ENCODE results near the gene PRKAG2. TPM values are rescaled to one million over a fixed set of nuclear protein-coding genes. Genes with fewer than 3 reads are reported as not detected.

The PRKAG2 gene
- total RNA-seq, 1 experiment from 2014 or later: 23.9 TPM

GRCh38 chr7:151769188-151769821 lies 107.6 kb downstream of the PRKAG2 start:
- H3K4me3 ChIP-seq (ENCODE audit: low read length): no peak overlapping the region
- H3F3A ChIP-seq (ENCODE audit: low read length, unreplicated experiment): no peaks in the 10 kb centered on the region
- H3K4me2 ChIP-seq (ENCODE audit: low read length): no peak overlapping the region
- no peaks in the 10 kb centered on the region for H4K20me1 ChIP-seq (ENCODE audit: low read length)
- no peaks in the 10 kb centered on the region for H3K4me1 ChIP-seq (ENCODE audit: insufficient read depth, low read length)
- no TSS peak for BruUV-seq (replicated peaks)
- TF ChIP-seq CTCF (conservative IDR thresholded peaks at IDR 0.05; ENCODE audit: low read depth, low read length): no peak
- no peak for TF ChIP-seq EZH2 (IDR thresholded peaks at IDR 0.05; ENCODE audit: low read length, unreplicated experiment)
- no peak for TF ChIP-seq EZH2phosphoT487 (IDR thresholded peaks at IDR 0.05; ENCODE audit: borderline replicate concordance, low read length)
- H3K79me2 ChIP-seq (ENCODE audit: low read length): no peaks in the 10 kb centered on the region
- no peak overlapping the region for H3K27ac ChIP-seq (ENCODE audit: low read length)
- no peaks in the 10 kb centered on the region for H3K9me2 ChIP-seq (replicated peaks; ENCODE audit: low read length)
- DNase-seq (no peak), ATAC-seq (no peak)
- no peaks in the 10 kb centered on the region for H3K27me3 ChIP-seq (ENCODE audit: low read length)
- intact Hi-C loops (cut with micrococcal nuclease): no loop called here
- H3K9me3 ChIP-seq (ENCODE audit: low read length): no peaks in the 10 kb centered on the region
- H2AFZ ChIP-seq (ENCODE audit: low read length): no peak overlapping the region
- H3K36me3 ChIP-seq (ENCODE audit: low read depth, low read length): no peaks in the 10 kb centered on the region
- CTCF ChIA-PET: no interaction called here
- POLR2A ChIA-PET (ENCODE audit: unreplicated experiment): no interaction called here
- no peak overlapping the region for H3K9ac ChIP-seq (ENCODE audit: low read length)

DNA sequence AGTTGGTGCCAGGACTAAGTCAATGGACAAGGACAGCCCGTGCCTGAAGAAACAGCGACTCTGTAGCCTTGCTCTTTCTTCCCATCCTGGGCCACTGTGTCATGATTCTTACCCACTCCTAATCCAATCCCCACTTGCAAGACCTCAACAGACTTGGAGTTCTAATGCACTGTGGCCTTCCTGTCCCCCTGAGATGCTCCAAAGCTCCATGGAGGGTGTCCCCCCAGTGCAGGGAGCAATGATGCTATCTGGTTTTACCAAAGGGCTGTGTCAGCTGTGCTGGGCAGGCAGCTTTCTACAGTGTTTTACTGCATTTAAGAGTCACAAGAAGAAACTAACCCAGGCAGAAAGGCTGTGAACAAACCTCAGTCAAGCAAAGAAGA lies 108.1 kb downstream of the PRKAG2 start:
- Histone ChIP-seq H3K9me3 (ENCODE audit: low read length) (no peaks in the 10 kb centered on the region), H3K4me2 (ENCODE audit: low read length) (no peak overlapping the region), H2AFZ (ENCODE audit: low read length) (no peak overlapping the region), H3K9ac (ENCODE audit: low read length) (no peak overlapping the region), H3K27ac (ENCODE audit: low read length) (no peak overlapping the region), H3K4me1 (ENCODE audit: insufficient read depth, low read length) (no peaks in the 10 kb centered on the region), H3F3A (ENCODE audit: low read length, unreplicated experiment) (no peaks in the 10 kb centered on the region), H3K36me3 (ENCODE audit: low read depth, low read length) (no peaks in the 10 kb centered on the region), H3K79me2 (ENCODE audit: low read length) (no peaks in the 10 kb centered on the region), H4K20me1 (ENCODE audit: low read length) (no peaks in the 10 kb centered on the region), H3K27me3 (ENCODE audit: low read length) (no peaks in the 10 kb centered on the region), H3K4me3 (ENCODE audit: low read length) (no peak overlapping the region), H3K9me2 (replicated peaks; ENCODE audit: low read length) (no peaks in the 10 kb centered on the region)
- ChIA-PET POLR2A (ENCODE audit: unreplicated experiment) (no interaction called here), CTCF (no interaction called here)
- no peak for ATAC-seq
- no peak for DNase-seq
- BruUV-seq (replicated peaks): no TSS peak
- intact Hi-C loops (cut with micrococcal nuclease): no loop called here
- no peak for TF ChIP-seq EZH2 (IDR thresholded peaks at IDR 0.05; ENCODE audit: low read length, unreplicated experiment)
- TF ChIP-seq EZH2phosphoT487 (IDR thresholded peaks at IDR 0.05; ENCODE audit: borderline replicate concordance, low read length): no peak
- no peak for TF ChIP-seq CTCF (conservative IDR thresholded peaks at IDR 0.05; ENCODE audit: low read depth, low read length)

DNA sequence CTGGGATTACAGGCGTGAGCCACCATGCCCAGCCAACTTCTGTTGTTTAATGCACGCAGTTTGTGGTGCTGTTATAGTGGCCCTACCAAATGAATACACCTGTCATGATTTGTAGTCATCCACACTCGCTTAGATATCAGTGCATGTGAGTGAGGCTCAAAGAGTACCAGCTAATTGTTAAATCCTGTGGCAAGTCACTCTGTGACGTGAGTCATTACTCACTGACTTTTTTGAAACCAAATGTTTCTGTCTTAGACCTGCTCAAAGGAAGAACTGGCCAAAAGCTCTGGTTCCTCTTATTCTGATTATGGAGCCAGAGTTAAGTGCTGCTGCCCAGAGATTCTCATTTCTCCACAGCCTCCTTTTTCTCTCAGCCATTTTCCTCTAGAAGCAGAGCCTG lies 109.4 kb downstream of the PRKAG2 start:
- Histone ChIP-seq H2AFZ (ENCODE audit: low read length) (no peak overlapping the region), H3K4me2 (ENCODE audit: low read length) (no peak overlapping the region), H3K9me3 (ENCODE audit: low read length) (no peaks in the 10 kb centered on the region), H3K4me1 (ENCODE audit: insufficient read depth, low read length) (no peaks in the 10 kb centered on the region), H3K27ac (ENCODE audit: low read length) (no peak overlapping the region), H4K20me1 (ENCODE audit: low read length) (no peaks in the 10 kb centered on the region), H3K9ac (ENCODE audit: low read length) (no peak overlapping the region), H3F3A (ENCODE audit: low read length, unreplicated experiment) (no peaks in the 10 kb centered on the region), H3K4me3 (ENCODE audit: low read length) (no peak overlapping the region), H3K27me3 (ENCODE audit: low read length) (no peaks in the 10 kb centered on the region), H3K79me2 (ENCODE audit: low read length) (no peaks in the 10 kb centered on the region), H3K36me3 (ENCODE audit: low read depth, low read length) (no peaks in the 10 kb centered on the region), H3K9me2 (replicated peaks; ENCODE audit: low read length) (no peaks in the 10 kb centered on the region)
- ChIA-PET POLR2A (ENCODE audit: unreplicated experiment) (no interaction called here), CTCF (interaction anchor here (0.7 kb wide), 1 partner anchor 165 kb away, joined by 5 read pairs; no protein-coding TSS in a partner anchor)
- TF ChIP-seq CTCF (conservative IDR thresholded peaks at IDR 0.05; ENCODE audit: low read depth, low read length) (no peak), EZH2phosphoT487 (IDR thresholded peaks at IDR 0.05; ENCODE audit: borderline replicate concordance, low read length) (no peak), EZH2 (IDR thresholded peaks at IDR 0.05; ENCODE audit: low read length, unreplicated experiment) (no peak)
- BruUV-seq (replicated peaks): no TSS peak
- intact Hi-C loops (cut with micrococcal nuclease): no loop called here
- DNase-seq: no peak
- ATAC-seq: no peak

Data from PC-3 (cell line).